GM18870 (cell line): ENCODE data around the gene RPL32.
"Not testable (repeated sequence)": the region's sequence is repeated elsewhere in the genome, so short reads cannot be mapped to it uniquely, and the experiment has no call there.

Experiments used
- ATAC-seq: cut with Tn5 transposase; IDR thresholded peaks from one replicate; pipeline ENCODE4 v1.9.1; 2021; ENCODE audit warnings: moderate library complexity; ENCODE audit not compliant: unreplicated experiment

Gene RPL32

GRCh38 chr3:12810013-12810780 is 31.2 kb downstream of the RPL32 start:
- peak; percentile 92 for ATAC-seq

- no peak for ATAC-seq
Observed at GRCh38 chr3:12809435-12809834, 31.9 kb downstream of the RPL32 start.

DNA sequence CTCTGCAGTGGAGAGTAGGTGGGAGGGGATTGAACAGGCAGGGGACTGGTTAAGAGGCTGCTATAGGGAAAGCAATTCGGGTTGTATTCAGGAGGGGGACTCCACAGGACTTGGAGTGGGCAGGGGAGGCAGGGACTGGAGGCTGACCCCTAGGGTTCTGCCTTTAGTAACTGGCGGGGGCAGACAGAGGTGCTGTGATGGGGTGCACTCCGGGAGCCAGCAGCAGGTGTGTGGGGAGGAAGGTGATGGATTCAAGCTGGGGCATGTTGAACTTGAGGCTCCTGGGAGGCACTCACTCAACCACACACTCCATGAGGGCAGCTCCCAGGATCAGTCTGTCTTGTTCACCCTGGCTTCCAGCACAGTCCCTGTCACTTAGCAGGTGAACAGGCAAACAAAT is 32.4 kb downstream of the RPL32 start:
- no peak for ATAC-seq

GRCh38 chr3:12808587-12808986 is 32.8 kb downstream of the RPL32 start:
- no peak for ATAC-seq

GRCh38 chr3:12807601-12808359 is 33.6 kb downstream of the RPL32 start:
- ATAC-seq = no peak

- no peak for ATAC-seq
Observed at GRCh38 chr3:12807066-12807465, 34.3 kb downstream of the RPL32 start.

DNA sequence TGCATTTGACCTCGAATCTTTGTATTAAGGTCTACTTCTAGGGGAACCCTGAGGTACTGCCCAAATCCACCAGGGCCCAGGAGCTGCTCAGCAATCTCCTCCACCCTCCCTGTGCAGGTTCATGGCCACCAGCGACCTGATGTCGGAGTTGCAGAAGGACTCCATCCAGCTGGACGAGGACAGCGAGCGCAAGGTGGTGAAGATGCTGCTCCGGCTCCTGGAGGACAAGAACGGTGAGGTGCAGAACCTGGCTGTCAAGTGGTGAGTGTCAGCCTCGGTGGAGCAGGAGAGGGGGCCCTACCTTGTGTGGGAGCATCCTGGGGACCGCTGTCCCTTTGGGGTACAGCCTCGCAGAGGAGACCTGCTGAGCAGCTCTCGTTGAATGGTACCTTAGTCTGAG is 38.0 kb downstream of the RPL32 start:
- no peak for ATAC-seq

DNA sequence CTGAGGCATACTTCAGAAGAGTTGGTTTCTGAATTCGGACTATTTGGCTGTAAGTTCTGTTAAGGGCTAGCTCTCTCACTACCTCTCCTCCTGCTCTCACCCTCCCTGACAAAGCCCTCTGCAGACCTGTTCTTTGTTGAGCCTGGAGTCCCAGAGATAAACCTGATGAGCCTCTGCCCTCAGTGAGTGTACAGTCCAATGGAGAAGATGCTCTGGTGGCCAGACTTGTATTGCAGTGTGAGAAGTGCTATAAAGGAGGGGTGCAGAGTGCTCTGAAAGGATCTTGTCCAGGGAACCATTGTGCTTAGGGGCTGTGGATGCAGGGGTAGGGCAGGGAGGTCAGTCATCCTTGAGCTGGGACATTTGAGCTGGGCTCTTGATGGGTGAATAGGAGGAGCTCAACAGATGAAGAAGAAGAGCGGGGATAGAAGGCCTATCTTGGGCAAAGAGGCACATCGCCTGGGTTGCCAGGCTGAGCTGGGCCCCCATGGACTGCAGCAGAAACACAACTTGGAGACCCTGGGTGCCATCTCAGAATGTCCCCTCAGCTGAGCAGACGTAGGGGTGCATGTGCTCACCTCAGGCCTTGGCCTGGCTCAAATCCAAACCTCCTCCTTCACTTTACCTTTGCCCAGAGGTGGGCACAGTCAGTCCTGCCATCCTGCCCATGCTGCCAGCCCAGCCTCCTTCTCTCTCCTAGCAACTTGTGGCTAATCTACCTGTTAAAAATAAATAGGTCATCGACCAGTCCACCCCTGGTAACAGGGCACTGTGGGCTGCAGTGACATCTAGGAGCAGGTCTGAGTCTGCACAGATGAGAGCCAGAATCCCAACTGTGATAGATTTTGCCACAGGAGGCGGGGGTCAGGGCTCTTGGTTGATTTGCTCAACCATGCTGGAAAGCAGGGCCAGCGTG is 41.6 kb downstream of the RPL32 start:
- no peak for ATAC-seq

DNA sequence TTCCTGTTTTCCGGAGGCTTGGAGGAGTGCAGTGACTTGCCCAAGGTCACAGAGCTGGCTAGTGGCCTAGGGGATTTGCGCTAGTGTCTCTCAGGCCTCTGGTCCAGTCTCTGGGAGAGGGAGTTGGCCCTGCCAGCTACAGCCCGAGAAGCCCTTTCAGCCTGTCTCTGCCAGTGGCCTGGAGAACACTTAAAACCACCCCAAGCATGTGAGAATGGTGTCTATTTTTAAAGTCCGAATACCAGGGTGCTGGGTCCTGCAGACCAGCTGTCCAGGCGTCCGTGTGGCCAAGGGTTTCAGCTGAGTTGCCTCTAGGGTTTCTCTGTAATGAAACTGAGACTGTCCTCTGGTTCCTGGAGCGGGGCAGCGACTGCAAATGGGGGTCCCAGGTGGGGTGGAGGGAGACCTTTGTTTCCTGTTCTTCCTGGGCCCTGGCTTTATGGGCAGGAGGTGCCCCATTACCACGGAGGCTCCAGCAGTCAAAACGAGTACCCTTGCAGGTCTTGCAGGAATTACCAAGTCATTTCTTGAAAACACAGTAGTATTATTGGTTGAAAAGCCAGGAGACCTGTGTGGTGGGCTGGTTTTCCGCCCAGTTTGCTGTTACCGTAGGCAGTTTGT is 42.7 kb downstream of the RPL32 start:
- no peak for ATAC-seq

- no peak for ATAC-seq
Observed at GRCh38 chr3:12797892-12798558, 43.3 kb downstream of the RPL32 start.

GRCh38 chr3:12797124-12797891 is 44.1 kb downstream of the RPL32 start:
- ATAC-seq = no peak

DNA sequence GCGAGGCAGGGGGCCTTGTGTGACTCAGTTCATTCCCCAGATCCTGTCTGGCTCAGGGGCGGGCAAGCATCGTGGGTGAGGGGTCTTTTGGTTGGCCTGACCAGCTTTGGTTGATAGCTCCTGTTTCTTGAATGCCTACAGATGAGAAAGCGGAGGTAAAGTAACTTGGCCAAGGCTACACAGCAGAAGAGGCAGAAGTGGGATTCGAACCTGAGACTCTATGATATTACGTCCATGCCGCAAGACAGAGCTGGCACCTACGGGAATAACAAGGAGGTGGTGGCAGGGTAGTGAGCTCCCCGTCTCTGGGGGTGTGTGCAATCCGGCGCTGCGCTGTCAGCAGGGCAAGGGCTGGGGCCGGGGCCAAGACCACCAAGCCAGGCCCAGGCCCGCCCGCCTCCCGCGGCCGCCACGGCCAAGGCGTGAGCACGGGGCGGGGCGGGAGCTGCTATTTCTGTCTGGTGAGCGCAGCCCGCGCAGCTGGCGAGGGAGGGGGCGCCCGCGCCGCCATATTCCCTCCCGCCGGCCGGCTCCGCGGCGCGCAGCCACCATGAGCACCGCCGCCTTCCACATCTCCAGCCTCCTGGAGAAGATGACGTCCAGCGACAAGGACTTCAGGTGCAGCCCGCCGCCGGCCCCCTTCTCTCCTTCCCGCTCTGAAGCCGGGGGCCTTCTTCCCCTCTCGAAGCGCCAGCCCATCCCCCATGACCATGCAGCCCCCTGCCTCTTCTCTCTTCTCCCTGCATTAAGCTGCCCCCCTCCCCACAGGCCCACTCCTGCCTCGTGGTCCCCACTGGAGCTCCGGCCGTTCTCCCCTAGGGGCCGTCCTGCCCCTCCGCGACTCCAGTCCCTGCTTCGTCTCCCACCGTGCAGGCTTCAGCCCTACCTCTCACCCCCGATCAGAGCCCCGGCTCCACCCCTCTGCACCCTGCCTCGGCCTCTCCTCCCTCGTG is 44.9 kb downstream of the RPL32 start, which contains the start of gene CAND2:
Gene CAND2 (plus strand): TSS at position 510 of the 953 bp plus-strand sequence. CDS start 41 bp downstream, at position 551.
- no peak for ATAC-seq

- ATAC-seq = no peak
Observed at GRCh38 chr3:12793701-12794100, 47.7 kb downstream of the RPL32 start.

DNA sequence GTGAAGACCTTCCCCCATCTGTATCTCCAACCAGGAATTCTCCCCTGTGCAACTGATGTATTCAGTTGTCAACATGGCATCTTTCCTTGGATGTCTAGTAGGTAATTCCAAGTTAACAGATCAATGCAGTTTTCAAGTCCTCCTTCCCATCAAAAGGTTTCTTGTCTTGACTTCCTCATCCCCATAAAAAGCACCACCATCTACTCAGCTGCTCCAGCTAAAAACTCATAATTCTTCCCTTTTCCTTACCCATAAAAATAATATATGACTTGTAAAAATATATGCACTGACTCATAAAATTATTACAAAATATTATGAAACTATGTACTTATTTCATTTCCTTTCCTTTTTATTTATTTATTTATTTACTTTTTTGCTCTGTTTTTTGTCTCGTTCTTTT is 49.9 kb downstream of the RPL32 start:
- no peak for ATAC-seq

GRCh38 chr3:12787967-12788690 is 53.2 kb downstream of the RPL32 start:
- not testable (repeated sequence) for ATAC-seq

DNA sequence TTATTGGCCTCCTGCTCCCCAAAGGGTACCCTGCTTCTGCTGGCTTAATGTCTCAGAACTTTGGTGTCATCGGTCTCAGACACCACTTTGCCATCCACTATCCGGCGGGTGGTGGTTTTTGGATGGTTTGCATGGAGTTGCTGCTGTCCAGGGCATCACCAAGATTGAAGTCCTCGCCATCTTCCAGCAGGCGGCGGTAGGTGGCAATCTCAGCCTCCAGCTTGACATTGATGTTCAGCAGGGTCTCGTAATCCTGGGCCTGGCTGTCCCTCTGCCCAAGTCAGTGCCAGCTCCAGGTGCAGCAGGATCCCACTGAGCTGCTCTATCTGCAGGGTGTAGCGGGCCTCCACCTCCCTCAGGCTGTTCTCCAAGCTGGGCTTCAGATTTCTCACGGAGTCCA is 54.0 kb downstream of the RPL32 start:
- ATAC-seq = not testable (repeated sequence)

- no peak for ATAC-seq
Observed at GRCh38 chr3:12785096-12785495, 56.3 kb downstream of the RPL32 start.
